H1 (cell line): ENCODE data around the gene TAP2. TPM values are rescaled to one million over a fixed set of nuclear protein-coding genes. Genes with fewer than 3 reads are reported as not detected.

Experiments
- BACH1 ChIP-seq: IDR thresholded peaks from 2 replicates; pipeline ENCODE4 v1.6.1; 2012; ENCODE audit warnings: low read length, improper control_type of control experiment
- EP300 ChIP-seq, 2 experiments: IDR thresholded peaks; 1 replicate in 1 of 2; 2 replicates in 1 of 2; pipeline ENCODE4 v1.6.1; 2011 to 2012; ENCODE audit warnings: low read depth in 2 of 2, low read length in 2 of 2, mild to moderate bottlenecking in 2 of 2, borderline replicate concordance in 1 of 2, inconsistent platforms in 1 of 2, moderate library complexity in 1 of 2
- FOSL1 ChIP-seq: IDR thresholded peaks from 2 replicates; pipeline ENCODE4 v1.6.1; 2011; ENCODE audit warnings: mild to moderate bottlenecking, low read depth, low read length, moderate library complexity; ENCODE audit not compliant: insufficient read depth
- JUND ChIP-seq: IDR thresholded peaks from 2 replicates; pipeline ENCODE4 v1.6.1; 2011; ENCODE audit warnings: mild to moderate bottlenecking, improper control_type of control experiment, low read length
- SRF ChIP-seq: IDR thresholded peaks from 2 replicates; pipeline ENCODE4 v1.6.1; 2011; ENCODE audit warnings: mild to moderate bottlenecking, low read depth, low read length, moderate library complexity
- SUZ12 ChIP-seq: fragments of 200-600 bp; sonication (generic); IDR thresholded peaks from 2 replicates; pipeline ENCODE4 v1.6.1; 2012; ENCODE audit warnings: mild to moderate bottlenecking, inconsistent platforms, low read length, moderate library complexity, mixed read lengths
- YY1 ChIP-seq: IDR thresholded peaks from 2 replicates; pipeline ENCODE4 v1.6.1; 2011; ENCODE audit warnings: low read depth, mild to moderate bottlenecking, low read length
- polyA plus RNA-seq, 7 experiments: library from polyadenylated mRNA; depleted of rRNA in 3 of 7; stranded (reverse) in 5 of 7; unstranded in 2 of 7; fragments of >200 nt in 5 of 7; fragments of 200-250 nt in 2 of 7; gene quantifications; 1 replicate in 5 of 7; 2 replicates in 1 of 7; 4 replicates in 1 of 7; pipeline versions ENCODE4 v1.2.1 to v1.2.3, GENCODE V29; 2011 to 2013; ENCODE audit warnings: missing spikeins in 2 of 7, mixed read lengths in 2 of 7
- total RNA-seq: library from RNA; stranded (reverse); fragmentation: NEBNext Ultra II Directional; extraction: Animal tissue kit (Norgen Biotek cat#: 25700); gene quantifications from 2 replicates; pipeline ENCODE4 v1.2.1, GENCODE V29; 2021
- TF ChIP-seq, protein P1 (sequence below): fragments of 300-600 bp; sonication (generic); IDR thresholded peaks from 2 replicates; pipeline ENCODE4 v1.7.1; 2012; ENCODE audit warnings: low read length, moderate library complexity, mild to moderate bottlenecking, inconsistent platforms; ENCODE audit not compliant: insufficient replicate concordance
- TF ChIP-seq, protein P2 (sequence below): IDR thresholded peaks from 2 replicates; pipeline ENCODE4 v1.6.1; 2011; ENCODE audit warnings: low read depth, mild to moderate bottlenecking, low read length; ENCODE audit not compliant: insufficient read depth

Gene TAP2
- total and polyA plus RNA-seq, 2 of the 8 experiments (the other 6 are each of a cell fraction or from before 2014, with no cell fraction given) = 11.3 to 27.2 TPM

DNA sequence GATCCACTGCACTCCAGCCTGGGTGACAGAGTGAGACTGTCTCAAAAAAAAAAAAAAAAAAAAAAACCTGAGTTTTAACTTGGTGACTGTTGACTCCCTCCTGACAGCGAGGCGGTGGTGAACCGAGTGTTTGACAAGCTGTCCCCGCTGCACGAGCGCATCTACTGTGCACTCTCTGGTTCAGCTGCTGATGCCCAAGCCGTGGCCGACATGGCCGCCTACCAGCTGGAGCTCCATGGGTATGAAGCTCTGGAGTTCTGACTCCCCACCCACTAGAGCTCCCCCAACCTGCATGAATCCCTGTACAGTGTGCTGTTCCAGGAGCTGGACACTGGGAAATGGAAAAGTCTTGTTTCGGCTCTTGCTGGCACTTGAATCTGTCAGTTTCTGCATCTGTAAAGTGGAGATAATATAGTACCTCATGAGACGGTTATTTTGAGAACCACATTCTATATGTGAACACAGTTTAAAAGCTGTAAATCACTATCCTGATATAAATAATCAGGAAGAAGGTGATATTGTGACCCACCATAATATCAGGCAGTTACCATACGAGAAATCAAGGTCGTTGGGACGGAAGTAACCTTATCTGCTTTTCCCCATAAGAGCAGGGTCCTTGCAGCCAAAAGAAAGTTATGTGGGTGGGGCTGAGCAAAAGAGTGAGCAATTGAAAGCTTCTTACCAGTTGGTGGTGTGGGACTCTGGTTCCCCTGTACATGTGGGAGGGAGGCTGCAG lies 18.8 kb upstream of the TAP2 start (continued):
- TF ChIP-seq, protein P1, sequence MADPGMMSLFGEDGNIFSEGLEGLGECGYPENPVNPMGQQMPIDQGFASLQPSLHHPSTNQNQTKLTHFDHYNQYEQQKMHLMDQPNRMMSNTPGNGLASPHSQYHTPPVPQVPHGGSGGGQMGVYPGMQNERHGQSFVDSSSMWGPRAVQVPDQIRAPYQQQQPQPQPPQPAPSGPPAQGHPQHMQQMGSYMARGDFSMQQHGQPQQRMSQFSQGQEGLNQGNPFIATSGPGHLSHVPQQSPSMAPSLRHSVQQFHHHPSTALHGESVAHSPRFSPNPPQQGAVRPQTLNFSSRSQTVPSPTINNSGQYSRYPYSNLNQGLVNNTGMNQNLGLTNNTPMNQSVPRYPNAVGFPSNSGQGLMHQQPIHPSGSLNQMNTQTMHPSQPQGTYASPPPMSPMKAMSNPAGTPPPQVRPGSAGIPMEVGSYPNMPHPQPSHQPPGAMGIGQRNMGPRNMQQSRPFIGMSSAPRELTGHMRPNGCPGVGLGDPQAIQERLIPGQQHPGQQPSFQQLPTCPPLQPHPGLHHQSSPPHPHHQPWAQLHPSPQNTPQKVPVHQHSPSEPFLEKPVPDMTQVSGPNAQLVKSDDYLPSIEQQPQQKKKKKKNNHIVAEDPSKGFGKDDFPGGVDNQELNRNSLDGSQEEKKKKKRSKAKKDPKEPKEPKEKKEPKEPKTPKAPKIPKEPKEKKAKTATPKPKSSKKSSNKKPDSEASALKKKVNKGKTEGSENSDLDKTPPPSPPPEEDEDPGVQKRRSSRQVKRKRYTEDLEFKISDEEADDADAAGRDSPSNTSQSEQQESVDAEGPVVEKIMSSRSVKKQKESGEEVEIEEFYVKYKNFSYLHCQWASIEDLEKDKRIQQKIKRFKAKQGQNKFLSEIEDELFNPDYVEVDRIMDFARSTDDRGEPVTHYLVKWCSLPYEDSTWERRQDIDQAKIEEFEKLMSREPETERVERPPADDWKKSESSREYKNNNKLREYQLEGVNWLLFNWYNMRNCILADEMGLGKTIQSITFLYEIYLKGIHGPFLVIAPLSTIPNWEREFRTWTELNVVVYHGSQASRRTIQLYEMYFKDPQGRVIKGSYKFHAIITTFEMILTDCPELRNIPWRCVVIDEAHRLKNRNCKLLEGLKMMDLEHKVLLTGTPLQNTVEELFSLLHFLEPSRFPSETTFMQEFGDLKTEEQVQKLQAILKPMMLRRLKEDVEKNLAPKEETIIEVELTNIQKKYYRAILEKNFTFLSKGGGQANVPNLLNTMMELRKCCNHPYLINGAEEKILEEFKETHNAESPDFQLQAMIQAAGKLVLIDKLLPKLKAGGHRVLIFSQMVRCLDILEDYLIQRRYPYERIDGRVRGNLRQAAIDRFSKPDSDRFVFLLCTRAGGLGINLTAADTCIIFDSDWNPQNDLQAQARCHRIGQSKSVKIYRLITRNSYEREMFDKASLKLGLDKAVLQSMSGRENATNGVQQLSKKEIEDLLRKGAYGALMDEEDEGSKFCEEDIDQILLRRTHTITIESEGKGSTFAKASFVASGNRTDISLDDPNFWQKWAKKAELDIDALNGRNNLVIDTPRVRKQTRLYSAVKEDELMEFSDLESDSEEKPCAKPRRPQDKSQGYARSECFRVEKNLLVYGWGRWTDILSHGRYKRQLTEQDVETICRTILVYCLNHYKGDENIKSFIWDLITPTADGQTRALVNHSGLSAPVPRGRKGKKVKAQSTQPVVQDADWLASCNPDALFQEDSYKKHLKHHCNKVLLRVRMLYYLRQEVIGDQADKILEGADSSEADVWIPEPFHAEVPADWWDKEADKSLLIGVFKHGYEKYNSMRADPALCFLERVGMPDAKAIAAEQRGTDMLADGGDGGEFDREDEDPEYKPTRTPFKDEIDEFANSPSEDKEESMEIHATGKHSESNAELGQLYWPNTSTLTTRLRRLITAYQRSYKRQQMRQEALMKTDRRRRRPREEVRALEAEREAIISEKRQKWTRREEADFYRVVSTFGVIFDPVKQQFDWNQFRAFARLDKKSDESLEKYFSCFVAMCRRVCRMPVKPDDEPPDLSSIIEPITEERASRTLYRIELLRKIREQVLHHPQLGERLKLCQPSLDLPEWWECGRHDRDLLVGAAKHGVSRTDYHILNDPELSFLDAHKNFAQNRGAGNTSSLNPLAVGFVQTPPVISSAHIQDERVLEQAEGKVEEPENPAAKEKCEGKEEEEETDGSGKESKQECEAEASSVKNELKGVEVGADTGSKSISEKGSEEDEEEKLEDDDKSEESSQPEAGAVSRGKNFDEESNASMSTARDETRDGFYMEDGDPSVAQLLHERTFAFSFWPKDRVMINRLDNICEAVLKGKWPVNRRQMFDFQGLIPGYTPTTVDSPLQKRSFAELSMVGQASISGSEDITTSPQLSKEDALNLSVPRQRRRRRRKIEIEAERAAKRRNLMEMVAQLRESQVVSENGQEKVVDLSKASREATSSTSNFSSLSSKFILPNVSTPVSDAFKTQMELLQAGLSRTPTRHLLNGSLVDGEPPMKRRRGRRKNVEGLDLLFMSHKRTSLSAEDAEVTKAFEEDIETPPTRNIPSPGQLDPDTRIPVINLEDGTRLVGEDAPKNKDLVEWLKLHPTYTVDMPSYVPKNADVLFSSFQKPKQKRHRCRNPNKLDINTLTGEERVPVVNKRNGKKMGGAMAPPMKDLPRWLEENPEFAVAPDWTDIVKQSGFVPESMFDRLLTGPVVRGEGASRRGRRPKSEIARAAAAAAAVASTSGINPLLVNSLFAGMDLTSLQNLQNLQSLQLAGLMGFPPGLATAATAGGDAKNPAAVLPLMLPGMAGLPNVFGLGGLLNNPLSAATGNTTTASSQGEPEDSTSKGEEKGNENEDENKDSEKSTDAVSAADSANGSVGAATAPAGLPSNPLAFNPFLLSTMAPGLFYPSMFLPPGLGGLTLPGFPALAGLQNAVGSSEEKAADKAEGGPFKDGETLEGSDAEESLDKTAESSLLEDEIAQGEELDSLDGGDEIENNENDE = no peak
- TF ChIP-seq SRF (no peak), YY1 (no peak), FOSL1 (no peak), BACH1 (no peak), EP300 (IDR thresholded peaks at IDR 0.05; ENCODE audit: borderline replicate concordance in 1 of 2, low read depth in 2 of 2, low read length in 2 of 2) (no peak), JUND (no peak), SUZ12 (no peak)
- TF ChIP-seq, protein P2, sequence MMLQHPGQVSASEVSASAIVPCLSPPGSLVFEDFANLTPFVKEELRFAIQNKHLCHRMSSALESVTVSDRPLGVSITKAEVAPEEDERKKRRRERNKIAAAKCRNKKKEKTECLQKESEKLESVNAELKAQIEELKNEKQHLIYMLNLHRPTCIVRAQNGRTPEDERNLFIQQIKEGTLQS = no peak
